SW480 (cell line): Measurements from ENCODE around the gene RAP2C.
"Not testable (repeated sequence)": the region's sequence is repeated elsewhere in the genome, so short reads cannot be mapped to it uniquely, and the experiment has no call there.

Source experiments
- DNase-seq: peaks from one replicate; pipeline ENCODE4 v3.0.0-alpha.2; 2016; ENCODE audit warnings: low spot score

RAP2C gene

DNA sequence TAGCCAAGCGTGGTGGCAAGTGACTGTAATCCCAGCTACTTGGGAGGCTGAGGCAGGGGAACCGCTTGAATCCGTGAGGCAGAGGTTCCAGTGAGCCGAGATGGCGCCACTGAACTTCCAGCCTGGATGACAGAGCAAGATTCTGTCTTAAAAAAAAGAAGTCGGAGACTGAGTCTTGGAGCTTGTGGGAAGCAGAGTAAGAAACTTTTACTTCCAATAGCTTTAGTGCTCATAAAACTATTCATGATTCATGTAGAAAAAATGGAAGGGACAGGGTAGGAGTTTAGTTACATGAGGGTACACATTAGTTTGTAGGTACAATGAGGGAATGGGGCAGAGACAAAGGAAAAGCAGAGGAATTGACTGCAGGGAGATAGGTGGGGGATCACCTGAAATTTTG lies 19.3 kb downstream of the RAP2C start:
- DNase-seq, result no peak

DNA sequence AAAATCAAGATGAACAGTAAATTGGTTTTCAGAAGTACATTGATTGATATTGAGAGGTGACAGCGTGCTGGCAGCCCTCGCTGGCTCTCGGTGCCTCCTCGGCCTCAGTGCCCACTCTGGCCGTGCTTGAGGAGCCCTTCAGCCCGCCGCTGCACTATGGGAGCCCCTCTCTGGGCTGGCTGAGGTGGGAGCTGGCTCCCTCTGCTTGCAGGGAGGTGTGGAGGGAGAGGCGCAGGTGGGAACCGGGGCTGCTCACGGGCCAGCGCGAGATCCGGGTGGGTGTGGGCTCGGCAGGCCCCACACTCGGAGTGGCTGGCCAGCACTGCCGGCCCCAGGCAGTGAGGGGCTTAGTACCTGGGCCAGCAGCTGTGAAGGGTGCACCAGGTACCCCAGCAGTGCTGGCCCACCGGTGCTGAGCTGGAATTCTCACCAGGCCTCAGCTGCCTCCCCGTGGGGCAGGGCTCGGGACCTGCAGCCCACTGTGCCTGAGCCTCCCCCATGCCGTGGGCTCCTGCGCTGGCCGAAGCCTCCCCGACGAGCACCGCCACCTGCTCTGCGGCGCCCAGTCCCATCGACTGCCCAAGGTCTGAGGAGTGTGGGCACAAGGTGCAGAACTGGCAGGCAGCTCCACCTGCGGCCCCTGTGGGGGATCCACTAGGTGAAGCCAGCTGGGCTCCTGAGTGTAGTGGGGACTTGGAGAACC lies 25.2 kb downstream of the RAP2C start:
- no peak for DNase-seq

DNA sequence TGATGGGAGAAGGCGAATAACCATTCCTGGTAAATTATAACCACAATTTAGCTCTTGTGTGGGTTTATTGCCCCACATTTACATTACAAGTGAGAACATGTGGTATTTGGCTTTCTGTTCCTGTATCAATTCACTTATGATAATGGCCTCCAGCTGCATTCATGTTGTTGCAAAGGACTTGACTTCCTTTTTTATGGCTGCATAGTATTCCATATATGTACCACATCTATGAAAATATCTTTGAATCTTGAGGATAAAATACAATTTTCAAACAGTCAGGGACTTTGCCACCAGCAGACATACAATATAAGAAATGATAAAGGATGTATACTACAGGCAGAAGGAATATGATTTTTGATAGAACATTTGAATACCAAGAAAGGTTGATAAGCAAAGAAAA lies 27.3 kb downstream of the RAP2C start:
- DNase-seq, result no peak

GRCh38 chrX:132188175-132188574 lies 31.1 kb downstream of the RAP2C start:
- DNase-seq, result no peak

- no peak for DNase-seq
Measured at GRCh38 chrX:132187451-132187850, 31.8 kb downstream of the RAP2C start.

DNA sequence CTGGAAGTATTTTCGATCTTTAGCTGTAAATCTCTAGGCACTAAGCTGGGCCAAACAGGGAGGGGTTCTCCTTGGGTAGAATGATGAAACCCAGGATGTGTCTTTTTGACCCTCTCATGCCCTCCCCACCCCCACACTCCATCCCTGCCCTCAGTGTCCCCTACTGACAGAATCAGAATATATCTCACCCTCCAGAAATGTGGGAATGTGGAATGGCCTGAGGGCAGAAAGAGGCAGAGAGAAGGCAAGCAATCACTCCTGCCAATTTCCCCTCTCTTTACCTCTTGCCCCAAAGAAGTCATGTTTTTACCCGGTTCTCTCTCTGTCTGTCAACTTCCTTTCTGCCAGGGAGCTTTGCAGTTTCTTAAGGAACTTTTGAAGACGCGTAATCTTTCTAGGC lies 34.4 kb downstream of the RAP2C start:
- DNase-seq, result no peak

GRCh38 chrX:132181364-132181763 lies 37.9 kb downstream of the RAP2C start:
- no peak for DNase-seq

DNA sequence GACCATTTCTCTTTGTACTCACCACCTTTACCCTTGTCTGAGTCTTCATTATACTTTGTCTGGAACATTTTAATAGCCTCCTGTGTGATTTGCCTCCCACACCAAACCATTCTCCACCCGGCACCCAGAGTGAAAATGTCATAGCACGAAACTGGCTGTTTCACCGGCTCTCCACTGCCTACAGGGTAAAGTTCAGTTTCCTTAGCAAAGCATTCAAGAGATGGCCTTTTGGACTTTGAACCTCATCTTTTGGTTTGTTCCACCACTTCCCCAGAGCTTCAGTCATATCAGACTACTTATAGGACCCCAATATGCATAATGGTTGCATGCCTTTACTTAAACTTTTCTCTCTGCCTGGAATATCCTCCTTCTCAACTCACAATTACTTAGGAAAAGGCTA lies 38.3 kb downstream of the RAP2C start:
- no peak for DNase-seq

DNA sequence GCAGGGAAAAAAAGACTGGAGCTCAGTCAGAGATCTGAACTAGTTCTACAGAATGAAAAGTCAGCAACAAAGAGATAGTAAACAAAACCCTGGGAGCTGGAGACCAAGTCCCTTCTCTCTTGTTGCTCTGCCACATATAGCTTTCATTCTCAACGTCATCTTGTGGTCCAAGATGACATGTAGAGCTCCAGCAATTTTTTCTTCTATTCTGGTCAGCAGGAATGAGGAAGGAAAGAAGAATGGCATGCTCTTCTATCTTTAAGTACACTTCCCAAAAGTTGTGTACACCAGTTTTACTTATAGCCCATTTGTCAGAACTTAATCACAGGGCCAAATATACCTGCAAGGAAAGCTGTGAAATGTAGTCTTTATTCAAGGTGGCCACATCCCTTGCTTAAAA lies 45.6 kb downstream of the RAP2C start:
- DNase-seq, result no peak

- no peak for DNase-seq
Measured at GRCh38 chrX:132171881-132172280, 47.4 kb downstream of the RAP2C start.

DNA sequence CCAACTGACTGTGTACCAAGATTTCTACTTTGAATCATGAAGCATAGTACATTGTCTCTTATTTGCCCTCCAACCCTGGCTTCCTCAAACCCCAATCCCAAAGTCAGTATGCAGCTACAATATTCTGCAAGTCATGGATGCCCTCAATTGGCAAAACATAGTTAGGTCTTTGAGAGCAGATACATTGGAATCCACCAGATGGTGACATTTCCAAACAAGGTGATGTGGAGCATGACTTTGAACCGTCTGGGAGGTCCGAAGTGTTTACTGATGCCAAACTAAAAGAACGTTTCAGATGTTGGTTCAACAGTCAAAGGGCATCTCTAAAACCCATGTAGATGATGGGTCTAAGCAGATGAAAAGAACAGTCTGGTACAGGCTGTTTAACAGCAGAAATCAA lies 47.8 kb downstream of the RAP2C start:
- DNase-seq, result no peak

GRCh38 chrX:132169554-132169953 lies 49.7 kb downstream of the RAP2C start:
- DNase-seq, result no peak

GRCh38 chrX:132165651-132166050 lies 53.6 kb downstream of the RAP2C start:
- no peak for DNase-seq

GRCh38 chrX:132165005-132165404 lies 54.2 kb downstream of the RAP2C start:
- DNase-seq, result no peak

DNA sequence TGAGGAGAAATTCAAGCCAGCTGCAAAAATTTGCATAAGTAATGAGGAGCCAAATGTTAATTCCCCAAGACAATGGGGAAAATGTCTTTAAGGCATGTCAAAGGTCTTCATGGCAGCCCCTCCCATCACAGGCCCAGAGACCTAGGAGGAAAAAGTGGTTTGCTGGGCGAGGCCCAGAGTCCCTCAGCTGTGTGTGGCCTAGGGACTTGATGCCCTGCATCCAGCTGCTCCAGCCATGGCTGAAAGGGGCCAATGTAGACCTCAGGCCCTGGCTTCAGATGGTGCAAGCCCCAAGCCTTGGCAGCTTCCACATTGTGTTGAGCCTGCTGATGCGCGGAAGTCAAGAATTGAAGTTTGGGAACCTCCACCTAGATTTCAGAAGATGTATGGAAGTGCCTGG lies 56.2 kb downstream of the RAP2C start:
- DNase-seq, result not testable (repeated sequence)

GRCh38 chrX:132153166-132153565 lies 66.1 kb downstream of the RAP2C start:
- no peak for DNase-seq
